Activated B cell treated with CpG ODN at 0.5 μM for 24 hours (primary cell): Measurements from ENCODE around the gene OGFRL1. TPM values are rescaled to one million over a fixed set of nuclear protein-coding genes. Genes with fewer than 3 reads are reported as not detected.

Experiments used
- ATAC-seq: fragments of 200-7000 bp; cut with Tn5 transposase; one replicate; pipeline ENCODE4 v1.10.0; 2021; ENCODE audit warnings: low read depth, mild to moderate bottlenecking, moderate library complexity
- CTCF ChIA-PET: fragments of 350-600 bp; sonication (Branson Sonifier 250); formaldehyde crosslinking; loops from one replicate; lab custom pipeline; 2021; ENCODE audit warnings: antibody characterized with exemption; lab: Charles Lee
- POLR2A ChIA-PET: fragments of 350-600 bp; sonication (Branson Sonifier 250); formaldehyde crosslinking; loops from one replicate; lab custom pipeline; 2021; ENCODE audit warnings: antibody characterized with exemption; lab: Charles Lee
- DNase-seq: peaks from one replicate; pipeline ENCODE4 v3.0.0; 2022
- H3K27ac Mint-ChIP-seq: one replicate; pipeline ENCODE4 v1.8.0; 2020; ENCODE audit warnings: mixed read lengths
- H3K27me3 Mint-ChIP-seq: one replicate; pipeline ENCODE4 v1.8.0; 2021; ENCODE audit warnings: mixed read lengths
- H3K36me3 Mint-ChIP-seq: one replicate; pipeline ENCODE4 v1.8.0; 2021; ENCODE audit warnings: low read depth, mixed read lengths
- H3K4me1 Mint-ChIP-seq: one replicate; pipeline ENCODE4 v1.8.0; 2021; ENCODE audit warnings: mixed read lengths
- H3K4me3 Mint-ChIP-seq: one replicate; pipeline ENCODE4 v1.8.0; 2020; ENCODE audit warnings: mild to moderate bottlenecking, mixed read lengths
- H3K9me3 Mint-ChIP-seq: one replicate; pipeline ENCODE4 v1.8.0; 2020; ENCODE audit warnings: mixed read lengths
- CTCF ChIP-seq: fragments of 200-600 bp; IDR thresholded peaks from one replicate; pipeline ENCODE4 v1.8.0; 2022; ENCODE audit warnings: antibody characterized with exemption, mild to moderate bottlenecking
- intact Hi-C: fragments of 100-400 bp; cut with micrococcal nuclease; formaldehyde crosslinking; loops from one replicate; pipeline ENCODE4 v1.15.1; 2024
- total RNA-seq: library from RNA; stranded (reverse); gene quantifications from 2 replicates; pipeline ENCODE4 v1.2.3, GENCODE V29; 2022

The OGFRL1 gene
- total RNA-seq, 1 donor from 2014 or later, result 18.4 TPM

GRCh38 chr6:71326611-71327010, 38.0 kb downstream of the OGFRL1 start:
- no peak for TF ChIP-seq CTCF
- DNase-seq, result no peak

GRCh38 chr6:71330501-71330900, 41.9 kb downstream of the OGFRL1 start:
- Mint-ChIP-seq H3K9me3 (no peaks in the 10 kb centered on the region), H3K4me3 (no peak overlapping the region), H3K4me1 (peaks cover 4% of the 10 kb centered on the region), H3K27ac (no peak overlapping the region), H3K27me3 (peaks cover 6% of the 10 kb centered on the region), H3K36me3 (no peaks in the 10 kb centered on the region)
- POLR2A ChIA-PET, result no interaction called here
- CTCF ChIA-PET, result no interaction called here
- intact Hi-C loops, result no loop called here
- ATAC-seq (no peak), DNase-seq (no peak)
- no peak for TF ChIP-seq CTCF

More at GRCh38 chr6:71326611-71327010, 38.0 kb downstream of the OGFRL1 start:
- intact Hi-C loops, result no loop called here
- H3K4me1 Mint-ChIP-seq, result no peaks in the 10 kb centered on the region
- CTCF ChIA-PET, result no interaction called here
- no peak overlapping the region for H3K27ac Mint-ChIP-seq
- no peak overlapping the region for H3K4me3 Mint-ChIP-seq
- POLR2A ChIA-PET, result no interaction called here
- no peaks in the 10 kb centered on the region for H3K36me3 Mint-ChIP-seq
- ATAC-seq, result no peak
- H3K27me3 Mint-ChIP-seq, result peaks cover 12% of the 10 kb centered on the region
- no peaks in the 10 kb centered on the region for H3K9me3 Mint-ChIP-seq

- Mint-ChIP-seq H3K27ac (no peak overlapping the region), H3K9me3 (peaks cover 1% of the 10 kb centered on the region), H3K4me1 (peaks cover 4% of the 10 kb centered on the region), H3K4me3 (no peak overlapping the region), H3K27me3 (peaks cover 3% of the 10 kb centered on the region), H3K36me3 (no peaks in the 10 kb centered on the region)
- intact Hi-C loops, result no loop called here
- CTCF ChIA-PET, result interaction anchor here (1.1 kb wide), 1 partner anchor 11 kb away, joined by 3 read pairs; no protein-coding TSS in a partner anchor
- POLR2A ChIA-PET, result no interaction called here
- DNase-seq (no peak), ATAC-seq (no peak)
- no peak for TF ChIP-seq CTCF
Observed at GRCh38 chr6:71332012-71332411, 43.4 kb downstream of the OGFRL1 start.

- Mint-ChIP-seq H3K27me3 (peaks cover 3% of the 10 kb centered on the region), H3K9me3 (peaks cover 1% of the 10 kb centered on the region), H3K36me3 (no peaks in the 10 kb centered on the region), H3K4me3 (no peak overlapping the region), H3K4me1 (peaks cover 4% of the 10 kb centered on the region), H3K27ac (no peak overlapping the region)
- ChIA-PET POLR2A (no interaction called here), CTCF (no interaction called here)
- no peak for ATAC-seq
- no peak for TF ChIP-seq CTCF
- no peak for DNase-seq
- intact Hi-C loops, result no loop called here
Observed at GRCh38 chr6:71333050-71333449, 44.4 kb downstream of the OGFRL1 start.

- H3K27me3 Mint-ChIP-seq, result peaks cover 3% of the 10 kb centered on the region
- no peak overlapping the region for H3K4me3 Mint-ChIP-seq
- POLR2A ChIA-PET, result no interaction called here
- CTCF ChIA-PET, result no interaction called here
- no peaks in the 10 kb centered on the region for H3K36me3 Mint-ChIP-seq
- peaks cover 1% of the 10 kb centered on the region for H3K9me3 Mint-ChIP-seq
- intact Hi-C loops, result no loop called here
- peaks cover 4% of the 10 kb centered on the region for H3K4me1 Mint-ChIP-seq
- DNase-seq, result no peak
- ATAC-seq, result no peak
- no peak for TF ChIP-seq CTCF
- no peak overlapping the region for H3K27ac Mint-ChIP-seq
Observed at GRCh38 chr6:71333697-71334096, 45.1 kb downstream of the OGFRL1 start.
